ENCODE results near the gene PARP16.

GRCh38 chr15:65285291-65286068 lies 1.2 kb downstream of the PARP16 start:
- no peak for TF ChIP-seq POLR2A (IDR thresholded peaks at IDR 0.05; ENCODE audit: low read depth, low read length)
- no peak for TF ChIP-seq TAF1 (IDR thresholded peaks at IDR 0.05; ENCODE audit: borderline replicate concordance, low read depth, low read length)
- no peak for TF ChIP-seq POLR2AphosphoS5 (IDR thresholded peaks at IDR 0.05; ENCODE audit: low read depth, low read length)
